T-helper 2 cell treated with Interferon-gamma antibody and Interleukin-4, amounts not matched to agents 100 ng/mL and 5 ng/mL, for 36 hours (primary cell): Measurements from ENCODE around the gene NCAPG. TPM values are rescaled to one million over a fixed set of nuclear protein-coding genes. Genes with fewer than 3 reads are reported as not detected.

Experiments used
- intact Hi-C: fragments of 100-400 bp; cut with micrococcal nuclease; formaldehyde crosslinking; loops from one replicate; pipeline ENCODE4 v1.15.1; 2023
- total RNA-seq: library from RNA; stranded (reverse); gene quantifications from 2 replicates; pipeline ENCODE4 v1.2.3, GENCODE V29; 2022

The NCAPG gene
- total RNA-seq, 1 donor from 2014 or later = 64.0 TPM

DNA sequence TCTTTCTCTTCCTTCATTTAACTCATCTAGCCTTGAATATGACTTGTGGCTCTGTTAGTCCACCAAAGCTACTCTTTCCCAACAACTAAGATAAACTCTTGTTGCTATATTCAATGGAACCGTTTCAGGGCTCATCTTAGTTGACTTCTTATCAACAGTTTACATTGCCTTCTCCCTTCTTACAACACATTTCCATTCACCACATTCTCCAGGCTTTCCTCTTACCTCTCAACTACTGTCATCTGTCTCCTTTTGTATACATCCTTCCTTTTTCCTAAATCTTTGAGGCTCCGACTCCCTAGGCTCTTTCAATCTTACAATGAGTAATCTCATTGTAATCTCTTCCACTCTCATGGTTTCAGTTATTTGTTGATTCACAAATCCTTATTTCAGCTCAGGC, 58.5 kb downstream of the NCAPG start:
- intact Hi-C loops = no loop called here

DNA sequence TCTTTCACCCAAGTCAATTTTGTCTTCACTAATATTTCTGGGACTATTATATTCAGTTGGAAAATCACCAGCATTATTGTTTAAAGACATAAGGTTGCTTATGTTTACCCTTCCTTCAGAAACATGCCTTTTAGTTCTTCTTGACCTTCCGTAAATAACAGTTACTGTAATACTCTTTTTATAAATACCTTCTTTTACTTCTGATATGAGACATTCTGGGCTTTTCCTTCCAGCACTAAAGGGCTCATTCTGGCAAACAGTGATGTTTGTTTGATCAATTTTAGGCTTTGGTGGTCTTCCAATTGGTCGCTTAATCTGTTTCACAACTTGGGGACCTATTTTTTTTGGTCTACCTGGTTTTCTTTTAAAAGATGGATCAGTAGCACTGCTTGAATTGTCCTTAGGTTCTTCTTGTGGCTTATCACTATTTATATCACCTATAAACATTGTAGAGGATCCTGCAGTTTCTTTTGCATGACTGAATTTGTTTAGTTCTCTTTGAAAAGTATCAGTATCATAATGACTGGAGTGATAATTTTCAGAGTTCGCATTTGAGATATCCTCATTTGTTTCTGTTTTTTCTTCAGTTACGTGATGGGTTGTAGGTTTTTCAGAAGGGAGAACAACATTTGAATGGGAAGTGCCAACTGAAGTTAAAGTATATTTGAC, 64.8 kb downstream of the NCAPG start:
- intact Hi-C loops = no loop called here

DNA sequence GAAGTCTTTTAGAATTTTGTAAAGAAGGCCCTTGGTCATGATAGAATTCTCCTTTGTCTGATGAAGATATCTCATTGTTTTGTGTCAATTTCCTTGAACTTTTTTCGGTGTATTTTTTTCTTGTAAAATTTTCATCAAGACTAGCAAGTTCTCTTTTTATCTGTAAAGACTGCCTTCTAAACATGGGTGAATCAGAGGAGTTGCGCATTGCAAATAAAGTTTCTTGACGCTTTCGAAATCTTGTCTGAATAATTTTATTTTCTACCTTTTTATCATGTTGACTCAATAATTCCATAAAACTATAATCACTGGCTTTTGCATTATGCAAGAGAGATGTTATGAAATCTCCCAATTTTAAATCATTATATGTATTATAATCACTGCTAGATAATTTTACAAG, 66.2 kb downstream of the NCAPG start:
- intact Hi-C loops = no loop called here

DNA sequence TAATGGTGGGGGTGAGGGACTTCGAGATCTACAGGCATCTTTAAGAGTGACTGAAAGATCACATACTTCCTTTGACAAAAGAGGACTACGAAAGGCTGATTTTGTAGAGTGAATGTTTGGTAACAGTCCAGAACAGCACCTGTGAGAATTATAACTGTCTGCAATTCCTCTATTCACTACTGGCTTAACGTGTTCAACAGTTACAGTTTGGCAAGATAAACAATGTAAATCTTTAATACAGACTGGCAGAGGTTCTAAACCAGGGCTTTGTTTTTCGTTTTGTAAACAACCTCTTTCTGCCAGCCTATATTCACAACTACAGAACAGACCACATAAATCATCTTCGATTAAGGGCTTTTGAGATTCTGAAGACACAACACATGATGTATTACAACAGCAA, 66.9 kb downstream of the NCAPG start:
- intact Hi-C loops = no loop called here

DNA sequence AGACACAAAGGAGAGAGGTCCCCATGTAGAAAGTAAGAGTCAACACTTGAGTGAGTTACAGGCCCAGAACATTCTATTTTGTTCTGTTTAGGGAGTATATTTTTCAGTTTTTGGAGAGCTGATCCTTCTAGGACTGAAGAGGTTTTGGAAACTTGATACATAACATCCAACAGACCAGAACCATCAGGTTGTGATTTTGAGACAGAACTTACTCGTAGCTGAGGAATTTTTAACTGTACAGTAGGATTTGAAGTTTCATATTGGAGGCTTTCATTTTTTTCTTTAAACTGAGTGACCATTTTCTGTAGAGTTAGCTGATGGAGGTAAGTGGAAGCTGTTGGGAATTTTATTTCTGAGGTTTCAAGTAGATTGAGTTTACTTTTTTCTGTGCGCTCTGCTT, 73.3 kb downstream of the NCAPG start:
- intact Hi-C loops = no loop called here

DNA sequence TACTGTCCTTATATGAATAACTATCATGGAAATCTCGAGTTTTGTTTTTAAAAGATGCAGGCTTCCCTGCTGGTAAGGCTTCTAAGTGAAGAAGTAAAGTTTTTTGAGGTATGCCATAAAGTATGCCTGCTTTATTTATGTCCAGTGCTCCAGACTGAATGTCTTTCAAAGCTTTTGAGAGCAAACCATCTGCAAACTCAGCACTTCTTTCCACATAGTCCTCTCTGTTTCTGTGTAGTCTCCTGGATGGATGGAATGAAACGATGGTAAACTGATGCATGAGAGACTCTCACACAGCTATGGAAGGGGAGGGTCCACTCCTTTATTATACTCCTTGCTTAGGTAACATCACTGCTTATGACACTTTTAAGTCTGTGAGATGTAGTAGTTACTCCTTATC, 73.7 kb downstream of the NCAPG start:
- intact Hi-C loops = no loop called here

DNA sequence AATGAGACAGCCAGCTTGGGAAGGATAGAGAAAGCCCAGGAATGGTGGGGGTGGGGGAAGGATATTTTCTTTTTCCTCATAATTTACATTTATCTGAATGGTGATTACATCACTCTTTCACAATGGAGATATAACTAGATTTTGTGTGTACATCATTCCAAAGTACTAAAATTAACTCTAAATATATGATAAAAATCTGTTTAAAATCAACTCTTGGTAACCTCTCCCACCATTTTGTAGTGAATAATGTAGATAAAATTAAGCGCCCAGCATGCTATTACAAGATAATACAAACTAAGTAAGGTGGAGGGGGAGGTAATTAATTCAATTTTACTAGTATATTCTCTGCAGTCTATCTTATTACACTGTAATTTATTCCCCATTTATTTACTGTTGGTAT, 78.9 kb downstream of the NCAPG start:
- intact Hi-C loops = no loop called here

DNA sequence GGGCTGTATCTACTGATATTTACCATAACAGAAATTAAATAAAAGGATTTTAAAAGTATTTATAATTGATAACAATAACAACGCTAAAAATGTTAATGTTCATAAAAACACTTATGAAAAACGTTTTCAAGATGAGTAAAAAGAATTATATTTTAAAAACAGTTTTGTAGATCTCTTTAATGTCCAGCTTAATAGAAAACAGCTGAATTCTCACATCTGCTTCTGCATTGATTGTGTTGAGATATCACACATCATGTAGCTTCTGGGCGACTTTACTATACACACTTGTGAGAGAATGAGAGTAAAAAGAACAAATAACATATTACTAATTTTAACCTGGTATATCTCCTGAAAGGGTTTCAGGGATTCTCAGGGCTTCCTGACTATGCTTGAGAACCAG, 83.6 kb downstream of the NCAPG start:
- intact Hi-C loops = no loop called here

Other genes with a start within 250 kb of the NCAPG start
- gene LAP3, start 233.8 kb upstream of the NCAPG start, total RNA-seq = 97.4 and 101 TPM in 2 replicates
- 40.7 and 45.7 TPM in 2 replicates for gene MED28, start 196.3 kb upstream of the NCAPG start, total RNA-seq
- not detected in 2 replicates for gene FAM184B, start 29.4 kb upstream of the NCAPG start, total RNA-seq
- 39.1 and 40.1 TPM in 2 replicates for gene DCAF16, start 222 bp upstream of the NCAPG start, total RNA-seq
- gene LCORL, start 210.8 kb downstream of the NCAPG start, total RNA-seq = 8.9 and 10.0 TPM in 2 replicates